ENCODE data around the gene UBE2U. TPM values are rescaled to one million over a fixed set of nuclear protein-coding genes. Genes with fewer than 3 reads are reported as not detected.

UBE2U gene
- total and polyA plus RNA-seq, 4 donors, result not detected

GRCh38 chr1:64315402-64315801 lies 112.0 kb downstream of the UBE2U start:
- ATAC-seq (ENCODE audit: low FRiP score) (no peak), DNase-seq (no peak)
- Histone ChIP-seq H3K36me3 (ENCODE audit: control insufficient read depth in 1 of 2, insufficient read depth in 2 of 2, low read length in 1 of 2) (no peaks in the 10 kb centered on the region), H3K4me1 (ENCODE audit: control insufficient read depth in 1 of 2, insufficient read depth in 2 of 2, low read length in 2 of 2) (no peaks in the 10 kb centered on the region), H3K27ac (ENCODE audit: low read depth in 1 of 2, low read length in 2 of 2) (no peak overlapping the region), H3K9me3 (ENCODE audit: control insufficient read depth, low read length) (no peaks in the 10 kb centered on the region), H3K27me3 (ENCODE audit: control insufficient read depth in 1 of 2, insufficient read depth in 2 of 2, low read length in 1 of 2) (no peaks in the 10 kb centered on the region), H3K4me3 (ENCODE audit: low read length in 2 of 2) (no peak overlapping the region)
- intact Hi-C loops (cut with DNase I), result no loop called here
- WGBS, 2 donors, result 74 to 79% methylated on average over 5 of the region's 5 CpGs
